Activated CD4-positive, alpha-beta T cell treated with anti-CD3 and anti-CD28 coated beads, Interleukin-2, amount 50 U/mL, for 1 hour (primary cell): ENCODE measurements around the gene ACTN1.
A peak's percentile ranks its signal among the peaks of the same experiment; 100 is the strongest.

Experiments used
- DNase-seq: peaks from one replicate; pipeline ENCODE4 v3.0.0-alpha.2; 2020

ACTN1 gene

DNA sequence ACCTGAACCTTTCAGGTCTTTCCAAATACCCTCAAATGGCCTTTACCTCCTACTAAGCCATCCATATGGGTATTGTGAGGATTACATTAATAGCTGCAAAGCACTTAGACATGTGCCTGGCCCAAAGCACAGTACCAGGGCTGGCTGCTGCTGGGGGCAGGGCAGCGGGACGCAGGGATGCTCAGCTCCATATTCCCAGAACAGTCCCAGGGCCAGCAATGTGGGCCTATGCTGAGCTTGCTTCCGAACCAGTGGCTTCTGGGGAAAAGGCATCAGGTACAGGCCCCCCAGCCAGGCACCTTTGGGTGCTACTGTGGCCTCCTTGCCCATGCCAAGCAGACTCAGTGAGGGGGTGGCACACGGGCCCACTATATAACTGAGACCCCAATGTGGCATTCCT lies 10.4 kb downstream of the ACTN1 start:
- no peak for DNase-seq

DNA sequence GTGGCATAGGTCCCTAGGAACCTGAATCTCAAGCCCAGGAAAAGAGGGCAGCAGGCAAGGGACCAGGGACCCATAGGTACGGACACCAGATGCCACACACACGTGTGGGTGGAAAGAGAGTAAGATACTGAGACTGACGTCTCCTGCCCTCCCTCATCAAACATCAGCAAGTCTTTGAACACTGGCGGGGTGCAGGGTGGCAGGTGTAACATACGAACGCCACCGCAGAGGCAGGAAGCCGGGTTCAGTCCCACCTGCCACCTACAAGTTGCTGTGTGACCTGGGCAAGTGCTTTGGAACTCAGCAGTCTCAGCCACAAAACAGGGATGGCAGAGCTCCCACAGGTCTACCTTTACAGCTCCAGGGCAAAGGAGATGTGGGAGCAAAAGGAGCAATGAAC lies 11.1 kb downstream of the ACTN1 start:
- DNase-seq = peak; percentile 75

DNA sequence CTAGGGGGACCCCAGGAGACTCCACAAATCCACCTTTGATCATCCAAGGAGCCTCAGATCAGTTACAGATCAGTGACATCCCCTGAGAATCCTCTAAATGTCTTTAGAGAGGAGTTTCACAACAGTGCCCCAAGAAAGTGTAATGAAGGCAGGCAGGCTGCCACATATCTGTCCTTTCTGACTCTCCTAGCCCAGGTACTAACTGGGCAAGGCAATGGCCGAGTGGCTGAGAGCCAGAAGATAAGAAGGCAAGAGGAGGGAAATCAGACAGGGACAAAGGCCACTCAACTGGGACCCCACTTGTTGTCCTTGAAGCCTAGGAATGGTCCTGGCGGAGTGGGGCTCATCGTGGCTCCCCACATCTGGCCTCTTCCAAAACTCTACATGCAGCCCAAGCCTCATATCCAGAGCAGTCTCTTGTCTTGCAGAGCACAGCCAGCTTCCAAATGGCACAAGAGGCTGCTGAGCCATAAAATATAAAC lies 11.6 kb downstream of the ACTN1 start:
- DNase-seq = no peak

DNA sequence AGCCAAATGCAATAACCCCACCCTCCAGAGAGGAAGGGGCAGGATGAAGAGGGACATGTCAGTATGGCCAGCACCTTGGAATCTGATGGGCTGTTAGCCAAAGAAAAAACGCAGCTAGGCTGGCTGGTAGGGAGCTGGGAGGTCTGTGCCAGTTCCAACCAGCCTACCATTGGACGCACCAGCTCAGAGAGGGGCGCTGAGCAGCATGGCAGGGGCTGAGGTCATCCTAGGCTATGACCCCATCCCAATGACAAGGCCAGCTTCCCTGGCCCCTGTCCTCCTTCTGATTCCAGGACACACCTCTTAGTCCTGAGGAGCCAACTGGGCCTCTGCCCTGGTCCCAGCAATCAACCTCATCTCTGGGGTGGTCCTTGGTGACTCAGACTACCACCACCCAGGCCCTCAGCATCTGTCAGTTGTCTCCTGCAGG lies 12.2 kb downstream of the ACTN1 start:
- DNase-seq = no peak

DNA sequence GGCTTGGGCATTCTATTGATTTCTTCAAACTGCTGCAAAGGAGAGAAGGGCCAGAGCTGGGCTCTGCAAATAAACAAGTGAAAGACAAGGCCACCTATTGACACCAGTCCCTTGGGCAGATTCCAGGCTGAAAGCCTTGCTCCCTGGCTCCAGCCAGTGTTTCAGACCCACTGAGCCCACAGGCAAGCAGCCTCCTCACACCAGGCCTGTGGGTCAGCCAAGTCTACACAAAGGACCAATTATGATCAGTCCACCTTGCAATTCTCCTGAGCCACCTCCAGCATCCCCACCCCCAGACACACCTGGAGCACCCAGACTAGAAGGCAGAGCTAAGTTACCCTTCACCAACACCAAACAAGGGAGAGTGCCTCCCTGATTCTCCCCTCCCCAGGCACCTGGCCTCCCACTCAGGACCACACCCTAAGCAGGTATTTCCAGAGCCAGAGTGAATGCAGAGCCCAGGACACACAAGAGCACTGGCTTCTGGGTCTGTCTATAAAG lies 13.8 kb downstream of the ACTN1 start:
- no peak for DNase-seq

DNA sequence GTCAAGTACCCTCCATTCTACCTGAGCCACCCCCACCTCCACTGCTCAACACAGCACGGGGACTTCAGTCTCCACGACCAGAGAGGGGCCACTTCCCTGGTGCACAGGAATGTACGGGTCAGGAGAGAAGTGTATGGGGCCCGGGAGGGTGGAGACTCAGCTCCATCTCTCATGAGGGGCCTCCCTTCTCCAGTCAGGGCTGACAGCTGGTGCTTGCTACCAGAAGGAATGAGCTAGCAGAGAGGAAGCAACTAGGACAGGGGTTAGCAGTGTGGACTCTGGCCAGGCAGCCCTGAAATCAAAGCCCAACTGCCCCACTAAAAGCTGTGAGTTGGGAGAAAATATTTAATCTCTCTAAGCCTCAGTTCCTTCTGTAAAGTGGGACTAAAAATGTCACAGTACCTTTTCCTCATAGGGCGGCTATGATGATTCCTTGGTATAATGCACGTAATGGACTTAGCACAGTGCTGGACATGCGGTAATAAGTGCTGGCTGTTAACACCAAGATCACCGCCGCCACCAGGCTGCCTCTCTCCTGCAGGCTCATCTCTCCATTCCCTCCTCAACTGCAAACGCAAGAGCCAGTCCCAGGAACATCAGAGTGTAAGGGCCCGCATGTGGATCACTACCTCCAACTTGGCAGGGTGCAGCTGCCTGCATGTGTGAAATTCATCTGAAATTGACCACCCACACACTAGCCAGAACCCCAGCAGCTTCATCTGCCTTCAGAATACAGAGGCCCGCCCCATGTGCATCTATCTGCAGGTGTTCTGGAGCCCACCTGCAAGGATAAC lies 14.6 kb downstream of the ACTN1 start:
- DNase-seq = no peak

DNA sequence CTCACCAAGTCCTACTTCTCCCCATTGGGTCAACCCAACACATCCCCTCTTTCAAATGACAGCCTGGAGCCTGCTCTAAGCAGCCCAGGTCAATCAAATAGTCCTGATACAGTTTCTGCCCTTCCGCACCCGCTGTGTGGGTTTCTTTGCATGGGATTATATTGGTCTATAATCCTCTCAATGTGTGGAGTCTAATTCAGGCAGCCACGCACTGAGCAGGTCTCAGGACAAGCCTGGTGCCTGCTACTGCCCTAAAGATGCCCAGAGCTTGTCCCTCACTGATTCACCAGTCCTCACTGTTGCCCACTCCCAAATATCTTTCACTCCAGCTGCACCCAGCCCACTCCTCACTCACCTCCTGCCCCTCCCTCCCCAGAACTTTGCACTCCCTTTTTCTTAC lies 16.4 kb downstream of the ACTN1 start:
- DNase-seq = no peak

DNA sequence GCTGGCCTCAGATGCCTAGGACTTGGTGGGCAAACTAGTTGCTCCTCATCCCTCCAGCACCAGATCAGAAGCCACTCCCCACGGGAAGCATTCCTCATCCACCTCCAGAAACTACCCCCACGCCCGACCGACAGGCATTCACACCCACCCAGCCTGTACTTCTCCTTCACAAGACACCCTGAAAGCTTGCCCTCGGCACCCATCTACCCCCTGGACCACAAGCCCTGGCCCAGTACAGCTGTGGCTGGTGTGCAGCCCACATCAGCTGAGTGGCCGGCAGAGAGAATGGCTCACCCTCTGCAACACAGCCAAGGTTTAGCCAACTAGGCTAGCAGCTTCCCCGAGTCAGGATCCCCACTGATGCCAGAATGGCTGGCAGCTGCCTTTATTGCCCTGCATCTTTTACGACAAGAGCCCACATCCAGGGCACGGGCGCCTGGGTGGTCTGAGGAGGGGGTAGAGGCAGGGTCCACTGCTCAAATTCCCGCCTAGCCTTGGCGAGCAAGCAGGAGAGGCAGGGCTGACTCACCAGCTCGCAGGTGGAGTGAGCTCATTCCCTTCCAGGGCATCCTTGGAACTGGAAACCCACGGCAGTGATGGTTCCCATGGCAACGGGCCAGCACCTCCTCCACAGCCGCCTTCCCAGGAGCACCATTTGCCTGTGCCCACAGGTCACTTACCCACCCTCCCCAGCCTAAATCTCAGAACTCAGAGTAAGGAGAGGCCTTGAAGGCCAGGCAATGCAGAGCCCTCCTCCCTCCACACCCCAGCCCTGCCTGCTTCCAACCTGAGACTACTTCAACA lies 17.1 kb downstream of the ACTN1 start:
- DNase-seq = no peak

DNA sequence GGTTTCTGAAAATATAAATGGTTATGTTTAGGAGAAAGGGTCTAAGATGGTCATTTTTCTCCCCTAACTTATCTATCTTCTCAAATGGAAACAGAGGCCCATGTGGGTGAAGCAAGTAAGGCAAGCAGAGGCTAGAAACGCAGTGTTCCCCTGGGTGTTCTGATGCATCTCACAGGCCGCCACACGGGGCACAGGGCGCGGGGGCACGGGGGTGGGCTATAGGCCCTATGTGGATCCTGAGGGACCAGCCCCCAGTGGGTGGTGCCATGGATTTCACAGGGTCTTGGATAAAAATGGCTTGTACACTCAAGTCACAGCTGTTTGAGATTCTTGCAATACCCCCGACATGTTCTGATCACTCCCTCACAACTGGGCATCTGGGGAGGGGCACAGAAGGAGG lies 17.7 kb downstream of the ACTN1 start:
- no peak for DNase-seq

DNA sequence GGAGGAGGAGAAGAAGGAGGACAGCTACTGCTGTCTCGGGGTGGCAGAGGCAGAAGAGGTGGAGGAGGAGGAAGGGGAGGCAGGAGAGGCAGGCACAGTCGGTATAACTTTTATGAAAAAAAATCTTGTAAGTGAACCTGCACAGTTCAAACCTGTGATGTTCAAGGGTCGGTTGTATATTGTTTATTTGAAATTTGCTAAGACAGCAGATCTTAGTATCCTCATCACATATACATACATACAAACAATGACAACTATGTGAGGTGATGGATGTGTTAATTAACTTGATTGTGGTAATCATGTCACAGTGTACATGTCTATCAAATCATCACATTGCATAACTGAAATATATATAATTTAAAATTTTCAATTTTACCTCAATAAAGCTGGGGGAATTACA lies 19.0 kb downstream of the ACTN1 start:
- DNase-seq = no peak

DNA sequence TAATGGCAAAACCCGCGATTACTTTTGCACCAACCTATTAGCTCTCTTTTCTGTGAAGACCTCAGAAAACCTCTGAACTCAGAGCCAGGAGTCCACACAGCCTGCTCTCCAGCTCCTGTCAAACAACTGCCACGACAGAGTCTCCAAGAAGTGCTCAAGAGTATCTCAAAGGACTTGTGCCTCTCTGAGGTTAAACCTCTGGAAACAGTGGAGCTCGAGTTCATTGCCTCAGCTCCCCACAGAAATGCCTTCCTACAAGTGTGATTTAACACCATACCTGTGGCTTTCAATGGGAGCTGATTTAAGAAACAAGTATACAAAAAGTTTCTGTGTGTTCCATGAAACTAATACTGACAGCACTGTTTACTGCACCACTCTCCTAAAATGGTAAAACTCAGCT lies 20.1 kb downstream of the ACTN1 start:
- DNase-seq = no peak

DNA sequence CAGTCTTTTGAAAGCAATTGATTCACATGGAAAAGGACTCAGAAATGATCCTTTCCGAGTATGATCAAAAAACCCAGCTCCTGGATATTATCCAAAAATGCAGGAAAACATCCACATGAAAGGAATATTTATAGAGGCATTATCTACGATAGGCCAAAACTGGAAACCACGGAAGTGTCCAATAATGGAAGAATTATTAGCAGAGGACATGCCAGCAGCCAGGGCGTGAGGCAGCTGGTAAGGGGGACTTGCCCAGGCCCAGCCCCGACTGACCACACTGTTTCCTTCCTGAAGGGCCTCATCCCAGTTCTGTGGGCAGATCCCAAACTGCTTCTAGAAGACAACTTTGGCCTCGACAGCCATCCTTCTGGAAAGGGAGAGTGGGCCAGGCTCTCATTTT lies 20.5 kb downstream of the ACTN1 start:
- DNase-seq = no peak

DNA sequence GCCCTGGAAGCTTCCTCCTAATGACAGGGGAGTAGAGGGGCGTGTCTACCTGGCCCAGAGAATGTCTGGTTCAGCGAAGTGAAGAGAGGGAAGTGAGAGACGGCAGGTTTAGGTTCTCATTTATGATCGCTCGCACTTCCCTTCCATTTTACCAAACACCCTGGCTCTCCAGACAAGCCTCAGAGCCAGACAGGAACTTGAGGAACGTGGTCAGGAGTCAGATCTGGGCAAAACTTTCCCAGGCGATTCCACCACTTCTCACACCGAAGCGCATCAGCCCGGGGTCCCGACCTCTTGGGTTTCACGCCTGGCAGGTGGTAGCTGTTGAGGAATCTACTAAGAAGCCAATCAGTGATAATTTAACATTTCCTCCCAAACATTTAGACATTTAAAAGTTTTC lies 21.3 kb downstream of the ACTN1 start:
- DNase-seq = no peak

DNA sequence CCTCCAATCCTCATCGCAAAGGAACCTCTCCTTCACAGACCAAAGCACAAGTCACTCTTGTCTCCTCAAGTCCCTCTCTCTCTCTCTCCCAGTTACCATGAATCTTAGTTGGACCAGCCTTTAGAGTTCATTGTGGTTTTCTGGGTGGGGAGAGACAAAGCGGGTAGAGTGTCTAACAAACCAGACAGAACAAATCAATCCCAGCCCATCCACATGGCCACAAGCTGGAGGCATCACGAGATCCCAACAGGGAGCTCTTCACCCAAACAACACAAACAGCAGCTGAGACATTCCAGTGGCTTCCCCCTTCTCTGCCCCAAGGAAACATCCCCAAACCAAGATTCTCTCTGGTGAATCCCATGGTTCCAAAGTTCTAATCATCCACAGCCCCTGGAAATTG lies 22.4 kb downstream of the ACTN1 start:
- DNase-seq = no peak

DNA sequence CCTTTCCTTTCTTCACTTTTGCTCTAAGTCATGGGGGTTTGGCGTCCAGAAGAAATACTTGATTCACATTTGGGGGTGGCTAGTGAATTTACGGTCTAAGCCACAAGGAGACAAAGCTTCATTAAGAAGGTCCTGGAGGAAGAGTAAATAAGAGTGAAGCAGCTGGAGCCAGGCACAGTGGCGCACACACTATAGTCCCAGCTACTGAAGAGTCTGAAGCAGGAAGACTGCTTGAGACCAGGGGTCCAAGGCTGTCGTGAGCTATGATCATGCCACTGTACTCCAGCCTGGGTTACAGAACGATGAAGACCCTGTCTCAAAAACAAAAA lies 23.3 kb downstream of the ACTN1 start:
- DNase-seq = no peak

DNA sequence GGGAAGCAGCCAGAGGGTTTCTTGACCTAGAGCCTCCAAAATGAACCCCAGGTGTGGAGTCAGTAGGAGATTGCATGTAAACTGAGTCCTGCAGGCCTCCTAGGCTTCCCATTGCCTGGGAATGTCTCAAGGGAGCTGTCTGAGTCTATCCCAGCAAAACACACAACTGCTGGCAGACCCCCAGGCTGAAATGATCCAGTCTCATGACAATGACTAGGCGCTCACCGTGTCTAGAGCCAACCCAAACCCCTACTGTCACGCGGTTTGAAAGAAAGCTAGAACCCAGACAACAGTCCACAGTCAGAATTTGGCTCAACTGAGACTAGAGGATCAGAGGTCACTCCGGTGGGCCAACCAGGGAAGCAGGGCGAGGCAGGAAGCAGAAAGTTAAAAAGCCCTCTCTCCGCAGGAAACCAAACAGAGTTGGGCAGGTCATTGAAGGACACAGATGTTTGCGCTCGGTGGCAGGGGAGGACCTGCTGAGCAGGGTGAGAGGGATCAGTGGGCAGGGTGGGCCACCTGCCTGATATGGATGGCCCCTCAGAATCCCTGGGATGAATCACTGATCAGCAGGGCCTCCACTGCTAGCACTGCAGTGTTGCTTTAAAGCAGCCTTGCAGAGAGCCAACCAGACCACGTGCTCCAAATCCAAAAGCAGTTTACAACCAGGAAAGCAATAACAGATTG lies 23.8 kb downstream of the ACTN1 start:
- DNase-seq = no peak

DNA sequence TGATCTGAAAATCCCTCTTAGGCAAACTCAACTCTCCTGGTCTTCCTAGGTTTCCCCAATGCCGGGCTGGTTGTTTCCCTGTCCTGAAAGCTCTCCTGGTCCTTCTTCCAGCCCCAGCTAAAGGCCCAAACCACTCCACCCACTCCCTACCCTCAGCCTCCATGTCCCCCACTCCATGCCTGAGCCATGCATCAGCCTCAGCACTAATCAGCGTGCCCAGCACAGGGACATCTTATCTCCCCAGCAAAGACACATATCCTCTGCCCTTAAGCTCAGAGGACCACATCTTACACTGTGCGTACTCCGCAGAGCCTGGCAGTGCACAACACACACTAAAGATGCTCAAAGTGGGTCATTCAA lies 25.9 kb downstream of the ACTN1 start:
- DNase-seq = no peak

DNA sequence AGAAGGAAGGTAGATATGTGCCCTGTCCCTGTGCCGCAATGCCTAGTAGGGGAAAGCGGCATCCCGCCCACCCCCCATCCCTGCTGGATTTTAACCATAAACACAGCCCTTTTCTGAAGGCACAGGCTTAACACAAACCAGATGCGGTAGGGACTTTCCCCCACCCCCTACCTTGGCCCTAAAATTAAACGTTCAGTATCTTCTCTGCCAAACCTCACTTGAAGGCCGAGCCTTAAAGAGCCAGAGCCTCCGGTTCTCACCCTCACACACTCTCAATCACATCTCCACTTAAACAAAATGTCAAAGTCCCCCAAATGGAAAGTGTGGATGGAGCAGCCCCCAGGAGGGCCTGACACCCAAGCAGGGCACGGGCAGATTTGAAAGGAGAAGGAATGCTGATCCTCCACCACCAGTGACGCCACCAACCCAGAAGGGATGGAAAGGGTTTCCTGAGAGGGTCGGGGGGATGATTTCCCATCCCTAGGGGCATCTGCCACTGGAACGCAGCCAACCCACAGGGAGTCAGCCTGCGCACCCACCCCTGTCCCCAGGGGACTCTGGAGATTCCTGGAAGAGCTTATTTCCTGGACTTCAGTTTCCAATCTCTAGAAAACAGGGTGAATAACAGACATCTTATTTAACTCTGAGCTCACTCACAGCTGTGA lies 26.4 kb downstream of the ACTN1 start:
- no peak for DNase-seq

DNA sequence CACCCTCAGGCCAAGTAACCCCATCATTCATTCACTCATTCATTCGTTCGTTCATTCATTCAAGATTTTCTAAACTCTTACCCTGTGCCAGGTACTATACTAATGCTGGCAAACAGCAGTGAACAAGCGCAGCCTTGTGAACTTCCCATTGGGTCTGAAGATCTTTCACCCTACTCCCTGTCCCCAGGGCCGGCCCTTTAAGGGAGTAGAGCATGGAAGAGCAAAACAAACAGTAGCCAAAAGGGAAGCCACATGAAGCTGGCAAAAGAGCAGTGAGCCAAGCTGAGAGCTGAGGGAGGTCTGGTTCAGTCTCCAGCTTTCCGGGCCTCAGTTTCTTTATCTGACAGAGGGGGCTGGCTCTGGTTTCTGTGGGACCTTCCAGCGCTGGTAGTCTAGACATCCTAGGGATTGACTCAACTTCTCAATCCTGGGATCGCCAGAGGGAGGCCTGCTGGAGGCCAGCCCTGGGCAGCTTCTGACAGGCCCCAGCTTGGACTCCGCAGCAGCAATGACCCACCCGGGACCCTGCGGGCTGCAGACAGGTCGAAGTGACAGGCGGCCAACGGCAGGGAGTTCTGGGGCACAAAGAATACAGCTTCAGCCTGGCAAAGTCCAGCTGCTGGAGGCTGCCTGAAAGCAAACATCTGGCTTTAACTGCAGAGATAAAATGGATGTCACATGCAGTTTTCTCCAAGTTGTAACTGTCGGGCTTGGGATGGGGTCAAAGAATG lies 27.1 kb downstream of the ACTN1 start:
- DNase-seq = no peak

DNA sequence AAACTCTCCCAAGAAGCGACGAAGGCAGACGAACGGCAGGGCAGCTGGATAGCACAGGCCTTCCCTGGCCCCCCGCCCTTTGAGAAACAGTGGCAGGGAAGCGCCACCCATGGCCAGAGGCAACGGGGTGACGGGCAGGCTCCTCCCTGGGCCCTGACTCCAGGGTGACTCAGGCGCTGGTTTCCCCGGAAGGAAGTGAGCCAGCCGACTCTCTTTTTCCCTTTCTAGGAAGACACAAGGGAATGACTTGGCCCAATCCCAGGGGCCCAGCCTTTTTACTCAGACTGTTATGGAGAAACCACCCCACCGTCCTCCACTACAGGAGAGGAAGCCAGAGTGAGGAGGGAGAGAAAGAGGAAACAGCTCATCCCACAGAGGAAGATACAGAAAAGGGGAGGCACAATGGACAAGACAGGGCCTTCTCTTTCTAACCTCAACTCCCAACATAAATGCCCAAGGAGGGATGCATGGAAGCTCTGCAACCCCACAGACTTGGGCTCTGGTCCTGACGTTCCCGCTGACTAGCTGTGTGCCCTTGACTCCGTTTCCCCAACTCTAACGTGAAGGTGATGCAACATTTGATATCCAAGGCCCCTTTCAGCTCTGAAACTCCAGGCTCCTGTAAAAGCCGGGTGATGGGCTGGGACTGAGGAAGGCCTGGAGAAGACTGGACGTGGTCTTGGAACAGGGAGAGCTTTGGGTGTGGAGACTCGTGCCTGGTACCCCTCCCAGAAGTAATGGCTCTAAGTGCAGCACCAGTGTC lies 27.9 kb downstream of the ACTN1 start:
- no peak for DNase-seq

DNA sequence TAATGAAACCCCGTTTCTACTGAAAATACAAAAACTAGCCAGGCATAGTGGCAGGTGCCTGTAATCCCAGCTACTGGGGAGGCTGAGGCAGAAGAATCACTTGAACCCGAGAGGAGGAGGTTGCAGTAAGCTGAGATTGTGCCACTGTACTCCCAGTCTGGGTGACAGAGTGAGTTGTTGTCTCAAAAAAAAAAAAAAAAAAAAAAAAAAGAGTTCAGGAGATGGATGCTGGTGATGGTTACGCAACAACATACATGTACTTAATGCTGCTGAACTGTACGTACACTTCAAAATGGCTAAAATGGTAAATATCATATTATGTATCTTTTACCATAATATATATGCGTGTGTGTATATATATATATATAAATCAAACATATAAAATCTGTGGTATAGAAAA lies 29.0 kb downstream of the ACTN1 start:
- DNase-seq = no peak

DNA sequence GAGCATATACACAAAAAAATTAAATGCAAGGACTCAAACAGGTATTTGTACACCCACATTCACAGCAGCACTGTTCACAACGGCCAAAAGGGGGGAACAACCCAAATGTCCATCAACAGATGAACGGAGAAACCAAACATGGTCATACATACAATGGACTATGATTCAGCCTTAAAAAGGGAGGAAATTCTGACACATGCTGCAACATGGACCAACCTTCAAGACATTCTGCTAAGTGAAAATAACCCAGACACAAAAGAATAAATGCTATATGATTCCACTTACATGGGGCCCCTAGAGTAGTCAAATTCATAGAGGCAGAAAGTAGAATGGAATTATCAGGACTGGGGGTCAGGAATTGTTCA lies 29.5 kb downstream of the ACTN1 start:
- DNase-seq = no peak
